GM23338 (cell line): ENCODE measurements around the gene CD9. TPM values are rescaled to one million over a fixed set of nuclear protein-coding genes. Genes with fewer than 3 reads are reported as not detected.

Experiments
- ATAC-seq: fragments of 200-7000 bp; cut with Tn5 transposase; 3 replicates; pipeline ENCODE4 v1.9.1; 2020
- DNase-seq: peaks from one replicate; pipeline ENCODE4 v3.0.0-alpha.2; 2015; ENCODE audit warnings: low spot score
- H2AFZ ChIP-seq: fragments of 200-600 bp; sonication (generic); 2 replicates; pipeline ENCODE4 v1.8.0; 2016; ENCODE audit warnings: antibody characterized with exemption, mild to moderate bottlenecking, moderate library complexity
- H3F3A ChIP-seq: fragments of 200-600 bp; sonication (generic); replicated peaks from 2 replicates; pipeline ENCODE4 v1.8.0; 2017; ENCODE audit warnings: antibody characterized with exemption, mixed run types, low read depth
- H3K27ac ChIP-seq: fragments of 200-600 bp; sonication (generic); 2 replicates; pipeline ENCODE4 v1.6.1; 2016; ENCODE audit warnings: low read depth
- H3K27me3 ChIP-seq: fragments of 200-600 bp; sonication (generic); 2 replicates; pipeline ENCODE4 v1.8.0; 2016; ENCODE audit warnings: mild to moderate bottlenecking, mixed run types, moderate library complexity; ENCODE audit not compliant: insufficient read depth
- H3K36me3 ChIP-seq: fragments of 200-600 bp; sonication (generic); 2 replicates; pipeline ENCODE4 v1.8.0; 2016; ENCODE audit warnings: mild to moderate bottlenecking; ENCODE audit not compliant: insufficient read depth
- H3K4me1 ChIP-seq: fragments of 200-600 bp; sonication (generic); 2 replicates; pipeline ENCODE4 v1.8.0; 2016; ENCODE audit warnings: mild to moderate bottlenecking, moderate library complexity; ENCODE audit not compliant: insufficient read depth
- H3K4me2 ChIP-seq: fragments of 200-600 bp; sonication (generic); 2 replicates; pipeline ENCODE4 v1.7.1; 2017; ENCODE audit warnings: mixed run types
- H3K4me3 ChIP-seq: fragments of 200-600 bp; sonication (generic); 2 replicates; pipeline ENCODE4 v1.6.1; 2016; ENCODE audit warnings: mixed run types
- H3K79me2 ChIP-seq: fragments of 200-600 bp; sonication (generic); replicated peaks from 2 replicates; pipeline ENCODE4 v1.8.0; 2017; ENCODE audit warnings: mild to moderate bottlenecking; ENCODE audit not compliant: insufficient read depth
- H3K9me2 ChIP-seq: fragments of 200-600 bp; sonication (generic); 2 replicates; pipeline ENCODE4 v1.8.0; 2017; ENCODE audit not compliant: insufficient read depth
- H4K20me1 ChIP-seq: fragments of 200-600 bp; sonication (generic); replicated peaks from 2 replicates; pipeline ENCODE4 v1.8.0; 2017; ENCODE audit warnings: mild to moderate bottlenecking; ENCODE audit not compliant: insufficient read depth
- H3K27ac Mint-ChIP-seq: 2 replicates; pipeline ENCODE4 v1.8.0; 2020; ENCODE audit warnings: inconsistent platforms, mild to moderate bottlenecking, moderate library complexity, mixed read lengths
- H3K27me3 Mint-ChIP-seq: 3 replicates; pipeline ENCODE4 v1.8.0; 2022; ENCODE audit warnings: low read depth, mild to moderate bottlenecking, moderate library complexity, mixed read lengths, inconsistent platforms; ENCODE audit not compliant: insufficient read depth, poor library complexity
- H3K36me3 Mint-ChIP-seq: 3 replicates; pipeline ENCODE4 v1.8.0; 2021; ENCODE audit warnings: low read depth, mild to moderate bottlenecking, inconsistent platforms, moderate library complexity, mixed read lengths
- H3K4me1 Mint-ChIP-seq: 3 replicates; pipeline ENCODE4 v1.8.0; 2020; ENCODE audit warnings: mild to moderate bottlenecking, inconsistent platforms, mixed read lengths
- H3K4me3 Mint-ChIP-seq: 3 replicates; pipeline ENCODE4 v1.8.0; 2021; ENCODE audit warnings: moderate library complexity, mild to moderate bottlenecking, inconsistent platforms, mixed read lengths
- H3K9me3 Mint-ChIP-seq: 3 replicates; pipeline ENCODE4 v1.8.0; 2020; ENCODE audit warnings: moderate library complexity, mild to moderate bottlenecking, inconsistent platforms, mixed read lengths
- CTCF ChIP-seq, 2 experiments: fragments of 200-600 bp in 1 of 2; sonication (generic) in 1 of 2; conservative IDR thresholded peaks; 2 replicates each; pipeline versions ENCODE4 v1.5.1 to v1.6.1; 2016 to 2017; ENCODE audit warnings: antibody characterized with exemption in 2 of 2, low read depth in 2 of 2, mild to moderate bottlenecking in 2 of 2, moderate library complexity in 1 of 2
- EZH2 ChIP-seq: fragments of 200-600 bp; sonication (generic); IDR thresholded peaks from one replicate; pipeline ENCODE4 v1.8.0; 2017; ENCODE audit warnings: antibody characterized with exemption, mild to moderate bottlenecking, low read depth; ENCODE audit not compliant: unreplicated experiment
- POLR2AphosphoS5 ChIP-seq: IDR thresholded peaks from 2 replicates; pipeline ENCODE4 v1.6.1; 2016; ENCODE audit warnings: antibody characterized with exemption, low read depth
- REST ChIP-seq: IDR thresholded peaks from one replicate; pipeline ENCODE4 v1.6.1; 2018; ENCODE audit warnings: antibody characterized with exemption; ENCODE audit not compliant: unreplicated experiment
- STAT1 ChIP-seq: IDR thresholded peaks from one replicate; pipeline ENCODE4 v1.6.1; 2016; ENCODE audit warnings: antibody characterized with exemption; ENCODE audit not compliant: unreplicated experiment
- ZNF114 ChIP-seq: fragments of 250-450 bp; sonication (Bioruptor Pico); IDR thresholded peaks from 2 replicates; pipeline ENCODE4 v1.5.0; 2020; ENCODE audit warnings: mild to moderate bottlenecking, moderate library complexity
- ZNF331 ChIP-seq: fragments of 250-450 bp; sonication (Bioruptor Pico); IDR thresholded peaks from 2 replicates; pipeline ENCODE4 v1.5.0; 2020; ENCODE audit warnings: low read depth, mild to moderate bottlenecking, moderate library complexity
- polyA plus RNA-seq: library from polyadenylated mRNA; unstranded; fragments of >200 nt; fragmentation: Nextera tagmentation; extraction: Ambion mirVana; gene quantifications from 2 replicates; pipeline ENCODE4 v1.2.1, GENCODE V29; 2016
- total RNA-seq: library from RNA; depleted of rRNA; stranded (reverse); fragments of >200 nt; shearing (Covaris generic); gene quantifications from 2 replicates; pipeline ENCODE4 v1.2.3, GENCODE V29; 2014

Gene CD9
- total and polyA plus RNA-seq, 2 experiments from 2014 or later = 222 to 251 TPM

GRCh38 chr12:6233121-6233971 lies 33.1 kb downstream of the CD9 start:
- peak in 1 of 2 experiments; percentile 33; a peak in 2 of 4 replicates for TF ChIP-seq CTCF (conservative IDR thresholded peaks at IDR 0.05; ENCODE audit: low read depth in 2 of 2)
- TF ChIP-seq ZNF114 = no peak
- TF ChIP-seq POLR2AphosphoS5 = no peak
- no peak for TF ChIP-seq REST
- no peak for TF ChIP-seq STAT1
- no peaks in the 10 kb centered on the region for H3K9me2 ChIP-seq
- DNase-seq (no peak), ATAC-seq (no peak)
- H3K4me3 ChIP-seq = no peak overlapping the region
- peaks cover 69% of the 10 kb centered on the region for H3K36me3 Mint-ChIP-seq
- no peak overlapping the region for H2AFZ ChIP-seq
- no peaks in the 10 kb centered on the region for H3K9me3 Mint-ChIP-seq
- H3K4me1 ChIP-seq = peaks cover 15% of the 10 kb centered on the region; the same call in 1 of the 2 replicates
- H4K20me1 ChIP-seq = peaks cover 21% of the 10 kb centered on the region
- no peak overlapping the region for H3K27ac ChIP-seq
- H3K4me2 ChIP-seq = no peak overlapping the region
- no peak overlapping the region for H3K4me3 Mint-ChIP-seq
- H3K27me3 ChIP-seq = no peaks in the 10 kb centered on the region
- peaks cover 33% of the 10 kb centered on the region for H3K4me1 Mint-ChIP-seq
- peaks cover 8% of the 10 kb centered on the region for H3K27me3 Mint-ChIP-seq
- H3K36me3 ChIP-seq = peaks cover 29% of the 10 kb centered on the region
- H3K79me2 ChIP-seq = peaks cover 31% of the 10 kb centered on the region
- H3K27ac Mint-ChIP-seq = peak overlapping the region; percentile 41; the same call in 1 of the 2 replicates
- H3F3A ChIP-seq = peaks cover 4% of the 10 kb centered on the region; the same call in 1 of the 2 replicates

GRCh38 chr12:6234214-6234613 lies 34.0 kb downstream of the CD9 start:
- H3K36me3 Mint-ChIP-seq = peaks cover 74% of the 10 kb centered on the region
- ATAC-seq (no peak), DNase-seq (no peak)
- peaks cover 34% of the 10 kb centered on the region for H3K36me3 ChIP-seq
- peaks cover 17% of the 10 kb centered on the region for H4K20me1 ChIP-seq
- no peak overlapping the region for H3K4me2 ChIP-seq
- H2AFZ ChIP-seq = no peak overlapping the region
- no peak overlapping the region for H3K27ac Mint-ChIP-seq
- no peak overlapping the region for H3K4me3 ChIP-seq
- H3K27me3 ChIP-seq = no peaks in the 10 kb centered on the region
- no peaks in the 10 kb centered on the region for H3K9me3 Mint-ChIP-seq
- H3K4me3 Mint-ChIP-seq = no peak overlapping the region
- H3K79me2 ChIP-seq = peaks cover 24% of the 10 kb centered on the region
- no peak overlapping the region for H3K27ac ChIP-seq
- peaks cover 32% of the 10 kb centered on the region for H3K4me1 Mint-ChIP-seq
- no peaks in the 10 kb centered on the region for H3K9me2 ChIP-seq
- H3K4me1 ChIP-seq = peaks cover 15% of the 10 kb centered on the region; the same call in 1 of the 2 replicates
- peaks cover 4% of the 10 kb centered on the region; the same call in 1 of the 2 replicates for H3F3A ChIP-seq
- peaks cover 8% of the 10 kb centered on the region for H3K27me3 Mint-ChIP-seq
- TF ChIP-seq ZNF114 (no peak), EZH2 (no peak), POLR2AphosphoS5 (no peak), STAT1 (no peak), REST (no peak), ZNF331 (no peak)
